Measurements from ENCODE around the gene PARP16.
"Not testable (repeated sequence)": the region's sequence is repeated elsewhere in the genome, so short reads cannot be mapped to it uniquely, and the experiment has no call there.

The PARP16 gene

GRCh38 chr15:65232520-65232919 lies 54.2 kb downstream of the PARP16 start:
- DNase-seq = no peak

- no peak for DNase-seq
These were observed 55.4 kb downstream of the PARP16 start for GRCh38 chr15:65231306-65231705.

- not testable (repeated sequence) for DNase-seq
These were observed 59.8 kb downstream of the PARP16 start for GRCh38 chr15:65226901-65227300.

- no peak for DNase-seq
These were observed 60.5 kb downstream of the PARP16 start for GRCh38 chr15:65226221-65226620.

GRCh38 chr15:65223996-65224395 lies 62.7 kb downstream of the PARP16 start:
- peak; percentile 67 to 74 for DNase-seq

- no peak for DNase-seq
These were observed 63.8 kb downstream of the PARP16 start for GRCh38 chr15:65222891-65223290.

GRCh38 chr15:65221697-65222096 lies 65.0 kb downstream of the PARP16 start:
- no peak for DNase-seq

- no peak for DNase-seq
These were observed 67.5 kb downstream of the PARP16 start for GRCh38 chr15:65219137-65219536.

GRCh38 chr15:65217526-65218482 lies 68.9 kb downstream of the PARP16 start:
- DNase-seq = no peak

- DNase-seq = no peak
These were observed 71.2 kb downstream of the PARP16 start for GRCh38 chr15:65215496-65215895.

GRCh38 chr15:65214010-65214409 lies 72.7 kb downstream of the PARP16 start:
- no peak for DNase-seq

GRCh38 chr15:65213241-65213640 lies 73.4 kb downstream of the PARP16 start:
- DNase-seq = no peak

- peak; percentile 13 to 29 for DNase-seq
These were observed 74.6 kb downstream of the PARP16 start for GRCh38 chr15:65212097-65212496.

GRCh38 chr15:65211482-65211982 lies 75.2 kb downstream of the PARP16 start:
- no peak for DNase-seq

GRCh38 chr15:65210770-65211481 lies 75.8 kb downstream of the PARP16 start, which contains the start of gene CILP:
Gene CILP (minus strand): TSS chr15:65211473. CDS start chr15:65209755, 1,718 bp downstream.
- DNase-seq = no peak

- DNase-seq = no peak
These were observed 76.7 kb downstream of the PARP16 start for GRCh38 chr15:65209701-65210643.

GRCh38 chr15:65208647-65209046 lies 78.0 kb downstream of the PARP16 start:
- DNase-seq = no peak

Data from Kasumi-1 (cell line).